COR-L47 (cell line): ENCODE data around the gene LRMDA.

Source experiments
- DNase-seq: peaks from one replicate; lab custom pipeline; 2025; lab: John Stamatoyannopoulos, UW

LRMDA gene

GRCh38 chr10:75646218-75646915 lies 214.9 kb downstream of the LRMDA start:
- no peak for DNase-seq

DNA sequence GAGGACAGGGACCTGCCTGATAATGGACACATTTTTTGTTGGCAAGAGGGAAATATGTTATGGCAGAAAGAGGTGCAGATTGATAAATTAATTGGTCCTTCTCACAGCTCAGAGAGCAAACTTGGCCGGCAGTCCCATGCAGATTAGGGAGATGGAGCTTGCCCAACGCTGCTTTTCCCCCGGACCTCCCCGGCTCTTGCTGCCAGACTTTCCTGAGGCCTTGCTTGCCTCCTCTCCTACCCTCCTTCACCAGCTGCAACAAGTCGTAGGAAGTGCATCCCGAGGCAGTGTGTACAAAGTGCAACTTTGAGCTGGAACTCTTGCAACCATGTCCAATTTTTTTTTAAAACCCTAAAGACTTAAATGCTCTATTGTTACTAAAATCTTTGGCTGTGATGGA lies 215.5 kb downstream of the LRMDA start:
- DNase-seq, result no peak

GRCh38 chr10:75647675-75648074 lies 216.3 kb downstream of the LRMDA start:
- no peak for DNase-seq

- DNase-seq, result no peak
Observed at GRCh38 chr10:75648351-75648750, 216.9 kb downstream of the LRMDA start.

DNA sequence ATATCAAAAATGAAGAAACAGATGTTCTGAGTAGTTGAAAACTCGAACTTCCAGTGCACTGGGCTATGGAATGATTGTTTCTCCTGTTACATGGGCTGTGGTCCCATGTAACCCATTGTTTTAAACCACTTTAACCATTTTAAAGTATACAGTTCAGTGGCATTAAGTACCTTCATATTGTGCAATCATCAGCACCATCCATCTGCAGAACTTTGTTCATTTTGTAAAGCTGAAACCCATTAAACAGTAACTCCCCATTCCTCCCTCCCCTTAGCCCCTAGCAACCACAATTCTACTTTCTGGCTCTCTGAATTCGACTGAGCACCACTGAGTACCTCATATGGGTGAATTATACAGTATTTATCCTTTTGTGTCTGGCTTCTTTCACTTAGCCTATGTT lies 217.4 kb downstream of the LRMDA start:
- DNase-seq, result no peak

DNA sequence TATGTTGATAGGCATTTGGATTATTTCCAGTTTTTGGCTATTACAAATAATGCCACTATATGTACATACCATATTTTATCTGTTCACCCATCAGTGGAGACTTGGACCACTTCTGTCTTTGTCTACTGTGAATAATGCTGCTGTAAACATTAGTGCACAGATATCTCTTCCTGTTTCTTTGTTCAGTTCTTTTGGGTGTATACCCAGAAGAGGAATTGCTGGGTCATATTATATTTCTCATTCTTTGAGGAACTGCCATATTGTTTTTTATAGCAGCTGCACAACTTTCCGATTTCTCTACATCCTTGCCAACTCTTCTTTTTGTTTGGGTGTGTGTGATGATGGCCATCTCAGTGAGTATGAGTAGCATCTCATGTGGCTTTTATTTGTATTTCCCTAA lies 218.0 kb downstream of the LRMDA start:
- DNase-seq, result no peak

- DNase-seq, result no peak
Observed at GRCh38 chr10:75650648-75651047, 219.2 kb downstream of the LRMDA start.

DNA sequence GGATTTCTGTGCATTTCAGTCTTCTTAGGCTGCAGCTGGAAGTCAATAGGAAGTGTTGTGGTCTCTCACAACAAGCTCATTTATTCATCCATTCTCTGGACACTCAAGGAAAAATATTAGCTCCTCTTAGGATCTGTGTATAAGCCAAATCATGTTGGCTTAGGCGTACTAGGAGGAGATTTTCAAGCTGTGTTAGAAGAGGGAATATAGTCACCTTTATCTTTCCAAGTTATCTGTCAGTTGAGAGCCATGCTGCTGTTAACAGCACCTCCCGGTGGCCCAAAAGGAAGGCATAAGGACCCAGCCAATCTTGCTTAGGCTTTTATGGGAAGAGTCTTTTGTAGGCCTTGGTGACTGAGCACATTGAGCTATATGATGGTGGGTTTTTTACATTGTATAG lies 220.0 kb downstream of the LRMDA start:
- no peak for DNase-seq

DNA sequence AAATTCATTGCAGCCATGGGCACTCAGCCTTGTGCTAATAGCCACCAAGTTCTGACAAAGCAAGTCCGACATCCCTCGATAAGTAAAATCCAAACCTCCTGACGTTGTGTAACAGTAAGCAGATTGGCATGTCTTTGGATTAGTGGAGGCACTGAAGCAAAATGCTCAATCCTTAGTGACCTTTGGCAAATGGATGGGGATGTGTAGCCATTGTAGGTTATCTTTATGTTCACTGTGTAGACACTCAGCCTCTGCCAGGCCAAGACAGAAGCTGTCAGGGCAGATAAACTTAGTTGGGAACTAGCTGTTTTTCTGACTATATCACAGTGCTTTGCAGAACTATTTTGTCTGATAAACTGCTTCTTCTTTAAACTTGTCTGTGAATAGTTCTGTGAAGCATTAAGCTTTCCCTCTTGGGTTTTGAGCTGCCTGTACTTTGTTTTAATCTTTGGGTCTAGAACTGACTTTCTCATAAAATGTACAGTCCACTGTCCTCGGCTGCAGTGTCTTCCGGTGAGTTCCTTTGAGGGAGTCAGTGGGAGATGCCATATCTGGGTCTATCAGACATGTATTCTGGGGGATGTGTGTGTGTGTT lies 220.8 kb downstream of the LRMDA start:
- DNase-seq, result no peak

GRCh38 chr10:75653761-75654160 lies 222.3 kb downstream of the LRMDA start:
- DNase-seq, result no peak

GRCh38 chr10:75654171-75654771 lies 222.8 kb downstream of the LRMDA start:
- no peak for DNase-seq

DNA sequence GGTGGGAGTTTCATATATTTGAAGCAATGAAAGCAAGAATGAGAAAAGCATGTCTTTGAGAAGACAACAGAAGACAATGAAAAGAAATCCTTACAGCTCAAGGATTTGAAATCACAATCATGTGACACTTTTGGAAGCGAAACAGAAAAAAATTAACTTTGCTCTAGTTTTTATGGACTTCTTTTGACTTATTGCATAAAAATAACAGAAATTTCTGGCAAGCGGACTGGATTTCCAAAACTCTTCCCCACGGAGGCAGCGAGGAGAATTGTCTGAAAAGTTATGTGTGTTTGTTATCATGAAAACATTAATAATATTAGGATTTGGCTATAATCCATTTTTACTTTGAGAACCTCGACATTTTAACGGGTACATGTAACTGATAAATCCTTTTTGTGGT lies 223.3 kb downstream of the LRMDA start:
- DNase-seq, result no peak

DNA sequence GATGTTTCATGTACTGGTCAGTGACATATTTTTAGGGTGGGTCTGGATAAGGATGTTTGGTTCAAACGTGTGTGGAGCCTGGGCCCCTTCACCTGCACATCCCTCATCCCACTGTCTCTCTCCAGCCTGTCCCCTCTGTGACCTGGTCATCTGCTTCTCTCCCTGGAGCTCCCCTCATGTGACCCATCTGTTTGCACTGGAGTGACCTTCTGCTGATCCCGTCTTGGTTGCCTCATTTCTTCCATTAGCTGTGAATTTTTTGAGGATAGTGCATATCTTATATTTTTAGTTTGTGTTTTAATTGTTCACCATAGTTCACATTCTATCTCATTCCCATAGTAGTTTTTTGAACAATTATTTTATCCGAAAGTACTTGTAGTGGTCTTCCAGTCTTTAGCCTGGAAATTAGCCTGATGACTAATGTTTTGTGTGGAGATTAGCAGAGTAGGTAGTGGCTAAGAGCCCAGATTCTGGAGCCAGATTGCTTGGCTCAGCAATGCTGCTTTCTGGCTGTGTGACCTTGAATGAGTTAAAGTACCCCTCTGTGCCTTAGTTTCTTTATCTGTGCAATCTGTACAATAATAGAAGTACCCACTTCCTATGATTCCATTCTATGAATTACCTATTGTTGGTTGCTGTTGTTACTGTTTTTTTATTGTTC lies 224.5 kb downstream of the LRMDA start:
- DNase-seq, result no peak

GRCh38 chr10:75657351-75657750 lies 225.9 kb downstream of the LRMDA start:
- DNase-seq, result no peak

DNA sequence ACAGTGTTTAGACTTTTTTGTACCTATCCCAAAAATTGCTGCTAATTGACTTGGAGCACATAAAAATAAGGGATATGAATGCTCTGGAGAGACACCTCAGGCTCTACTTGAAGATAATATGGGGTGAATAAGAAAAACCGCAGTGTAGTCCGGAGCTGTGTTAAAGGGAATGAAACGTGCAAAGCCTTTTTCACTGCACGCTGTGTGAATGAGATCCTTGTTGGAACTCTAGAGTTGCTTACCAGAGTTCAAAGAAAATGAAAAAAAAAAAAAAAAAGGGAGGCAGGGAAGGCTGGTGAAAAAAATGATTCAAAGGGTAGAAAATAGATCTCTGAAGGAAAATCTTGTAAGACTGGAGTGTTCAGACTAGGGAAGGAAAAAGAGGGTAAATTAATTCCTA lies 226.6 kb downstream of the LRMDA start:
- no peak for DNase-seq

DNA sequence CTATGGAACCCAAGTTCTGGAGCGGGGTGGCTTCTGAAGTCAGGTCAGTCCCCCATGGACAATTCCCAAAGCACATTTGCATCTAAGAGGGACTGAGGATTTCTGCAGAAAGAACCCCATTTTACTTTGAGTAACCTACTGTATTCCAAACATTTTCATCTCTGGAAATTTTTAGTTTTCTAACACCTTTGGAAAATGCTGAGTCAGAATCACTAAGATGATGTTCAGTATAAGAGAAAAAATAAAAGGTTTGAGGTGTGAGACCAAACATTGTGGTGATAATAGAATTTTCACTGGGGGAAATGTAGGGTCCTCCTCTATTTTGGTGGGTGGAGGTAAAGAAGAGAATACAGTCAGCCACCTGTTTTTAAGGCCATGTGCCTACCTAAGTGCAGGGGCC lies 227.1 kb downstream of the LRMDA start:
- DNase-seq, result no peak

DNA sequence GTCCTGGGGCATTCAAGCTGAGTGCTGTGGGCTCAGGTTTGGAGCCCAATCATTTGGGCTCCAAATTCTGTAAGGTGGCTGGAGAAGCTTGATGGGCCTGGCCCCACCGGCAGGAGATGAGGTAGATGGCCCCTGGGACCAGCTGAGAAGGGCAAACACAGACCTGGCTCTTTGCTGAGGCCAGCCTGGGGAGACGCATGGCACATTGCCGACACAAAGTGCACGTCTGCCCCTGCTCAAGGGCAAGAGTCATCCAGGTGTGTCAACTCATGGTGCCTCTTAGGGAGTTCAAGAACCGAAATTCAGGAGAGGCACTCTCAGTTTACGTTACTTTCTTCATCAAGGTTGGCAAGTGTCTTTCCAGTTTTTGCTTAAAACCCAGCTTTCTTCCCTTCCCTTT lies 227.5 kb downstream of the LRMDA start:
- DNase-seq, result no peak

- DNase-seq, result peak; percentile 11
Observed at GRCh38 chr10:75660823-75661222, 229.4 kb downstream of the LRMDA start.

- no peak for DNase-seq
Observed at GRCh38 chr10:75662715-75663114, 231.3 kb downstream of the LRMDA start.

GRCh38 chr10:75663947-75664664 lies 232.7 kb downstream of the LRMDA start:
- DNase-seq, result no peak

DNA sequence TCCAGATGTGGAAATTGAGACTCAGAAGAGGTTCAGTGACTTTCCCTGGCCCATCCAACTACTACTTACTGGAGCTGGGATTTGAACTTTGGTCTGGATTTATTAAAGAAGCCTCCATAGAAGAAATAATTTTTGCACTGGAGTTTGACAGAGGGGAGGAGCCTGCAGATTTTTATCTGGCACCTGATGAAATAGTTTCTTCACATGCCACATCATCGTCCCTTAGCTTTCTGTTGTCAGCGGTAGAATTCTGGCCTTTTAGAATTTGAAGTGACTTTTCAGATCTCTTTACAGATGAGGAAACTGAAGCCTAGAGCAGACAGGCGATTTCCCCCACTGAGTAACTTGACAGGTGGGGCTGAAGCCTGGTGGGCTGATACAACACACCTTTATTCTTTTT lies 233.5 kb downstream of the LRMDA start:
- DNase-seq, result no peak

DNA sequence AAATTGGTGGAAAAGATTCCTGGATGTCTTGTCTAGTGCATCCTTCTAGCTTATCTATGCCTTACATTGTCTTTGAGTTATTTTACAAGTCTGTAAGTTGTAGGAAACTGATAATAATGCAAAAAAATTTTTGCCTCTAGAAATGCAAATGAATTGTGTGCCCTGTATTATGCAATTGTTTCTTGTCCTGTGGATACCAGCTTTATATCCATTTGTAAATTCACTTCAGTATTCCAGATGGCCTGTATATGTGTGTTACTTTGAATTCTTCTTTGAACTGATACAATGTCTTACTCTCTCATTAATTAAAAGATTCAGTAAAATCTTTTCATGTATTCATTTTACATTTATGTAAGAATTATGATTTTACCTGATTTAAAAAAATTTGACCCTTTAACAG lies 234.3 kb downstream of the LRMDA start:
- no peak for DNase-seq
